IPS DF 6.9 (cell line): ENCODE measurements around the gene KRTAP9-7.

Experiments
- DNase-seq: peaks from one replicate; pipeline ENCODE4 v3.0.0-alpha.2; 2013; ENCODE audit warnings: low read depth, low spot score
- H3K27ac ChIP-seq: one replicate; pipeline ENCODE4 v1.5.1; 2013; ENCODE audit warnings: low read length, control low read depth
- H3K27me3 ChIP-seq: 2 replicates; pipeline ENCODE4 v1.6.1; 2013; ENCODE audit warnings: mild to moderate bottlenecking, low read length; ENCODE audit not compliant: control insufficient read depth, insufficient read depth
- H3K36me3 ChIP-seq: 2 replicates; pipeline ENCODE4 v1.6.1; 2013; ENCODE audit warnings: low read length; ENCODE audit not compliant: control insufficient read depth, insufficient read depth
- H3K4me1 ChIP-seq: 2 replicates; pipeline ENCODE4 v1.6.1; 2013; ENCODE audit warnings: low read length; ENCODE audit not compliant: control insufficient read depth, insufficient read depth
- H3K4me3 ChIP-seq: 2 replicates; pipeline ENCODE4 v1.5.1; 2013; ENCODE audit warnings: mild to moderate bottlenecking, low read length
- H3K9me3 ChIP-seq: 2 replicates; pipeline ENCODE4 v1.6.1; 2013; ENCODE audit warnings: low read length, inconsistent platforms; ENCODE audit not compliant: control insufficient read depth, insufficient read depth
- WGBS: extraction: QIAGEN DNeasy Blood & Tissue Kit; methylation state at CpG from one replicate; pipeline ENCODE4 v1.1.7; 2013; ENCODE audit warnings: mixed read lengths, missing lambda C conversion rate; ENCODE audit not compliant: insufficient read length, insufficient coverage; 5-methylcytosine and 5-hydroxymethylcytosine counted together

Gene KRTAP9-7

DNA sequence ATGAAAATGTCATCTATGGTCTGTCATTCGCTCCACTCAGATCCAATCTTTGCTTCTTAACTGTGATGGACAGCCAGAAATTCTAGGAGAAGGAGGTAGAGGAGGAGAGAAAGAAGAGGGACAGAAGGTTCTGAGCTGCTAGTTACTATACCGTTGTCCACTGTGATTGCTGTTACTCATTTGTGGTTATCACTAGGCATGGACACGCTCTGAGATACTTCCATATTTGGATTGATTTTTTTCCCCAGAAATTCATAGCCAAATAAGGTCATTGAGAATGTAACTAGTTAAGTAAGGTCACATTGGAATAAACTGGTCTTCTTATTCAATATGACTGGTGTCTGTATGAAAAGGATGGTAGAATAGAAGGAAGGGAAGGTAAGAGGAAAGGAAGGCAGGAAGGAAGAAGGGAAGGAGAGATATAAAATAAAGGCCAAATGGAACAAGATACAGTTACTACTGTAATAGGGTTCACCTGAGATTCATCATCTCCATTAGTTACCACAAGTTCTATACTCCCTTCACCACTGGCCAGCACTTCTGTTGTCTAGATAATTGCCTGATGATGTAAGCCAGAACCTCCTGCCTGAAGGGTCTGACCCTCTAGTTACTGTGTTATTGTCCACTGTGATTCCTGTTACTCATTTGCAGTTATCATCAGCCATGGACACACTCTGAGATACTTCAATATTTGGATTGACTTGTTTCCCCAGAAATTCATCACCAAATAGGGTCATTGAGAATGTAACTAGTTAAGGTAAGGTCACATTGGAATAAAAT, 2.9 kb downstream of the KRTAP9-7 start:
- H3K4me1 ChIP-seq = no peaks in the 10 kb centered on the region
- H3K9me3 ChIP-seq = no peaks in the 10 kb centered on the region
- no peaks in the 10 kb centered on the region for H3K27me3 ChIP-seq
- H3K27ac ChIP-seq = no peak overlapping the region
- no peaks in the 10 kb centered on the region for H3K36me3 ChIP-seq
- no peak overlapping the region for H3K4me3 ChIP-seq
- no CpG with 5 or more reads among the region's 3 CpGs for WGBS
- no peak for DNase-seq

- no peaks in the 10 kb centered on the region for H3K36me3 ChIP-seq
- no CpG with 5 or more reads among the region's 3 CpGs for WGBS
- no peak overlapping the region for H3K4me3 ChIP-seq
- H3K4me1 ChIP-seq = no peaks in the 10 kb centered on the region
- no peak overlapping the region for H3K27ac ChIP-seq
- no peaks in the 10 kb centered on the region for H3K9me3 ChIP-seq
- no peak for DNase-seq
- H3K27me3 ChIP-seq = no peaks in the 10 kb centered on the region
Observed at GRCh38 chr17:41284043-41284442, 8.5 kb downstream of the KRTAP9-7 start.

- Histone ChIP-seq H3K4me3 (no peak overlapping the region), H3K27me3 (no peaks in the 10 kb centered on the region), H3K9me3 (no peaks in the 10 kb centered on the region), H3K4me1 (no peaks in the 10 kb centered on the region), H3K36me3 (no peaks in the 10 kb centered on the region), H3K27ac (no peak overlapping the region)
- no CpG with 5 or more reads among the region's 2 CpGs for whole genome bisulfite sequencing
- DNase-seq = no peak
Observed at GRCh38 chr17:41284546-41284945, 9.0 kb downstream of the KRTAP9-7 start.

DNA sequence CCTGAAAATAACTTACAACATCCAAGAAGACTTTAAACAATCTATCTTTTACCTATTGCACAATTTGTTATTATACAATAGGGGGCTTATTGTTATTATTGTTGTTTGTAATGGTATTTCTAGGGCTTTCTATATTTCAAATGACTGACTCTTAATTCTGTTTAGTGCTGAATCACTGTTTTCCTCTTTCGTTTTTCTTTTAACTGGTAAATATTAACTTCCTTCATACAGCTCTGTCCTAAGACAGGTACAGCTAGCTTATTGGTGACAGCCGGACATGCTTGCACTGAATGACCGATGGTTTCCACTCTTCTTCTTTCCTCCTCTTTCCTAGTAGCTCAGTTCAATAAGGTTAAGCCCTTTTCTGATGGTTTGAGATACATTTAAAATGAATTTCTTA, 11.6 kb downstream of the KRTAP9-7 start:
- H3K27ac ChIP-seq = no peak overlapping the region
- H3K27me3 ChIP-seq = no peaks in the 10 kb centered on the region
- no peak overlapping the region for H3K4me3 ChIP-seq
- H3K9me3 ChIP-seq = no peaks in the 10 kb centered on the region
- H3K4me1 ChIP-seq = no peaks in the 10 kb centered on the region
- no peaks in the 10 kb centered on the region for H3K36me3 ChIP-seq
- no CpG with 5 or more reads among the region's 3 CpGs for WGBS
- no peak for DNase-seq

DNA sequence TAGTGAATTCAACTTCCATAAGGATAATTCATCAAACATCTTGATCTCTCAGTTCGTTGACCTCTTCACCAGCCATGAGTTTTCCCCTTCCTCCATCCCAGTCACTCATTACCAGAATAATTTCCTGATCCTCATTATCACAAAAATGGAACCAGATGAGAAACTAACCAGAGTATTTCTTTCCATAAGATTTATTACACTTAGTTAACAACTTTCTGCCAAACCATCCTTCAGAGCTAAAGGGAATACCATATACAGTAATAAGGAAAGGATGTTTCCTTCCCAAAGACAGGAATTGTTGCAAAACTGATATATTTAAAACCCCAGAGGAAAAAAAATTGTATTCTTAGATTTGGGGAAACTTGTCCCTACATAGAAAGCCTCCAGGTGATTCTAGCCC, 18.5 kb downstream of the KRTAP9-7 start:
- WGBS = no CpG with 5 or more reads among the region's 1 CpG
- no peaks in the 10 kb centered on the region for H3K36me3 ChIP-seq
- peaks cover 1% of the 10 kb centered on the region; the same call in 1 of the 2 replicates for H3K4me1 ChIP-seq
- no peak overlapping the region for H3K27ac ChIP-seq
- no peak for DNase-seq
- H3K4me3 ChIP-seq = no peak overlapping the region
- no peaks in the 10 kb centered on the region for H3K27me3 ChIP-seq
- no peaks in the 10 kb centered on the region for H3K9me3 ChIP-seq

- H3K4me1 ChIP-seq = peaks cover 1% of the 10 kb centered on the region; the same call in 1 of the 2 replicates
- H3K4me3 ChIP-seq = no peak overlapping the region
- H3K27me3 ChIP-seq = no peaks in the 10 kb centered on the region
- no peak overlapping the region for H3K27ac ChIP-seq
- no peak for DNase-seq
- no CpG with 5 or more reads among the region's 1 CpG for WGBS
- H3K36me3 ChIP-seq = no peaks in the 10 kb centered on the region
- no peaks in the 10 kb centered on the region for H3K9me3 ChIP-seq
Observed at GRCh38 chr17:41296846-41297245, 21.3 kb downstream of the KRTAP9-7 start.

GRCh38 chr17:41298458-41299135, 23.1 kb downstream of the KRTAP9-7 start:
- H3K4me1 ChIP-seq = peaks cover 1% of the 10 kb centered on the region; the same call in 1 of the 2 replicates
- no peak overlapping the region for H3K4me3 ChIP-seq
- DNase-seq = no peak
- WGBS = no CpG with 5 or more reads among the region's 20 CpGs
- no peaks in the 10 kb centered on the region for H3K27me3 ChIP-seq
- no peaks in the 10 kb centered on the region for H3K36me3 ChIP-seq
- no peak overlapping the region for H3K27ac ChIP-seq
- no peaks in the 10 kb centered on the region for H3K9me3 ChIP-seq

- Histone ChIP-seq H3K4me1 (no peaks in the 10 kb centered on the region; the same call in 1 of the 2 replicates), H3K4me3 (no peak overlapping the region), H3K36me3 (no peaks in the 10 kb centered on the region), H3K27me3 (no peaks in the 10 kb centered on the region), H3K9me3 (no peaks in the 10 kb centered on the region), H3K27ac (no peak overlapping the region)
- no CpG with 5 or more reads among the region's 5 CpGs for WGBS
- no peak for DNase-seq
Observed at GRCh38 chr17:41301204-41301790, 25.8 kb downstream of the KRTAP9-7 start.

- Histone ChIP-seq H3K4me1 (no peaks in the 10 kb centered on the region; the same call in 1 of the 2 replicates), H3K4me3 (no peak within 1 kb of the TSS), H3K27ac (no peak within 1 kb of the TSS), H3K36me3 (no peaks in the 10 kb centered on the region), H3K9me3 (no peaks in the 10 kb centered on the region), H3K27me3 (no peaks in the 10 kb centered on the region)
- no CpG with 5 or more reads among the region's 11 CpGs for WGBS
- no peak for DNase-seq
Observed at GRCh38 chr17:41301916-41302901, 26.7 kb downstream of the KRTAP9-7 start, which contains the start of gene KRTAP29-1. KRTAP29-1 (minus strand) TSS chr17:41302851; CDS start chr17:41302851, 0 bp downstream.

- H3K27ac ChIP-seq = no peak overlapping the region
- WGBS = no CpG with 5 or more reads among the region's 4 CpGs
- DNase-seq = no peak
- H3K4me1 ChIP-seq = no peaks in the 10 kb centered on the region; the same call in 1 of the 2 replicates
- H3K36me3 ChIP-seq = no peaks in the 10 kb centered on the region
- H3K27me3 ChIP-seq = no peaks in the 10 kb centered on the region
- H3K4me3 ChIP-seq = no peak overlapping the region
- no peaks in the 10 kb centered on the region for H3K9me3 ChIP-seq
Observed at GRCh38 chr17:41302981-41303380, 27.5 kb downstream of the KRTAP9-7 start.
